Measurements from ENCODE around the gene RNF40.
"Not testable (repeated sequence)": the region's sequence is repeated elsewhere in the genome, so short reads cannot be mapped to it uniquely, and the experiment has no call there.

Gene RNF40

DNA sequence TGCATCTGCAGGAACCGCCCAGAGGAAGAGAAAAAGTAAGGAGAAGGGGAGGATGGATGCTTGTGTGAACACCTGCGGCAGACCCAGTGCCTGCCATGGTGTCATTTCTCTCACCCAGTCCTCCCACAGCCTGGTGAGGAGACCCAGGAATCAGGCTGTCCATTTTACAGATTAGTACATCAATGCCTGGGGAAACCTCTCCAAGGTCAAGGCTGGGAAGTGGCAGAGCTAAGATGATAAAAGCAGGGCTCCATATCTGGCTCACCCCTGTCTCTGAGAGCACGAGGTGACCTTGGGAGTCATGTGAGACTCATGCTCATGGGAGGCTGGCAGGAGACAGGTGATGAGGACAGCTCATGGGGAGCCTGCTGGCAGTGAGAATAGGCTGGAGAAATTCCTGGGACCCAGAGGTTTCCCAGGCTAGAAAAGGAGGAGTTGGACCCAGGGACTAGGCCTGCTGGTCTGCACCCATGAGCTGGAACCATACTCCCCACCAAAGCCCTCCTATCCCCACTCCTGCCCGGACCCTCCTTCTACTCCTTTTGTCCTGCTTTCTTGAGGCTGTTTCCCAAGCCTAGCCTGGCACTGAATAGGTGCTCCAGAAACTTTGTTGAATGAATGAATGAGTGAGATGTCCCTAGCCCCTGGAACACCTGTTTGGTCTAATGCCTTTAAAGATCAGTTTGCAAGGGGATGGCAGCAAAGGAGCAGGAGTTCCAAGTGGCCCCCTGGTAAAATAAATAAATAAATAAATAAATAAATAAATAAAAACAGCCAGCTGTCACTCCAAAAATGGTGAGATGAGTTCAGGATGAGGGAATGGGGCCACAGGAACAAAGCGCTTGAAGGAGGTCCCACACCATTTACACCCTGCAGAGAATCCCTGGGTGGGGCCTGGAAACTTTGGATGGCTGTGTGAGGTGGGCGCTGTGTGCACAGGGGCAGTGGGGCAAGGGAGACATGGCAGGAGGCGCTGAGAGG, 23.3 kb downstream of the RNF40 start:
- DNase-seq, result no peak

GRCh38 chr16:30786115-30786935, 24.2 kb downstream of the RNF40 start:
- no peak for DNase-seq

GRCh38 chr16:30786936-30787612, 25.0 kb downstream of the RNF40 start, which contains the start of gene ZNF629:
ZNF629 (minus strand) TSS chr16:30787205; CDS start chr16:30784482, 2,723 bp downstream.
- no peak for DNase-seq

- DNase-seq, result no peak
Observed at GRCh38 chr16:30787613-30788378, 25.7 kb downstream of the RNF40 start.

GRCh38 chr16:30793508-30794069, 31.5 kb downstream of the RNF40 start:
- DNase-seq, result no peak

GRCh38 chr16:30794634-30795033, 32.5 kb downstream of the RNF40 start:
- no peak for DNase-seq

DNA sequence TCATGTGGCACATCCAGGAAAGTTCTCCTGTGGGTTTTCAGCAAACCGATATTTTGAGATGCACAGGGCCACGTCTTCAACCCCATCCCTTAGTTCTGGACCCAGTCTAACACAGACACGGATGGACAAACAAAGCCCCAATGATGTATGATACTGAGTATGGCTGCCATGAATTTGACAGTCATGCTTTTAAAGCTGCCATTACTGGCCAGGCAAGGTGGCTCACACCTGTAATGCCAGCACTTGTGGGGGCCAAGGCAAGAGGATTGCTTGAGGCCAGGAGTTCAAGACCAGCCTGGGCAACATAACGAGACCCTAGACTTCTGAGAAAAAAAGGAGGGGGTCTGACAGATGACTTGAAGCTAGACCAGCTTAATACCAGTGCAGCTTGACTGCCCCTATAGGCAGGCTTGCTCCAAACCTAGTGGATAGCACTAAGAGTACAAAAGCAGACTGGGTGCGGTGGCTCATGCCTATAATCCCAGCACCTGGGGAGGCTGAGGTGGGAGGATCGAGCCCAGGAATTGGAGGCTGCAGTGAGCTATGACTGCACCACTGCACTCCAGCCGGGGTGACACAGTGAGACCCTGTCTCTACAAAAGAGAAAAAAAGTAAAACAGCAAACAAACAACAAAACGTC, 35.7 kb downstream of the RNF40 start:
- no peak for DNase-seq

- DNase-seq, result no peak
Observed at GRCh38 chr16:30802936-30803335, 40.8 kb downstream of the RNF40 start.

- DNase-seq, result no peak
Observed at GRCh38 chr16:30805056-30805369, 42.9 kb downstream of the RNF40 start.

- DNase-seq, result peak; percentile 83
Observed at GRCh38 chr16:30805370-30806169, 43.4 kb downstream of the RNF40 start.

DNA sequence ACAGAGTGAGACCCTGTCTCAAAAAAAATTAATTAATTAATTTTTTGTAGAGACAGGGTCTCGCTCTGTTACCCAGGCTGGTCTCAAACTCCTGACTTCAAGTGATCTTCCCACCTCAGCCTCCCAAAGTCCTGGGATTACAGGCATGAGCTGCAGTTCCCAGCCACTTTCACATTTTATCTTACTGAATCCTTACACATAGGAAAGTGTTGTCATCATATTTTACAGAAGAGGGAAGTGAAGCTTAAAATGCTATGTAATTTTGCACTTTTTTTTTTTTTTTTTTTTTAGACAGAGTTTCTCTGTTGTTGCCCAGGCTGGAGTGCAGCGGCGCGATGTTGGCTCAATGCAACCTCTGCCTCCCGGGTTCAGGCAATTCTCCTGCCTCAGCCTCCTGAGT, 46.0 kb downstream of the RNF40 start:
- DNase-seq, result no peak

DNA sequence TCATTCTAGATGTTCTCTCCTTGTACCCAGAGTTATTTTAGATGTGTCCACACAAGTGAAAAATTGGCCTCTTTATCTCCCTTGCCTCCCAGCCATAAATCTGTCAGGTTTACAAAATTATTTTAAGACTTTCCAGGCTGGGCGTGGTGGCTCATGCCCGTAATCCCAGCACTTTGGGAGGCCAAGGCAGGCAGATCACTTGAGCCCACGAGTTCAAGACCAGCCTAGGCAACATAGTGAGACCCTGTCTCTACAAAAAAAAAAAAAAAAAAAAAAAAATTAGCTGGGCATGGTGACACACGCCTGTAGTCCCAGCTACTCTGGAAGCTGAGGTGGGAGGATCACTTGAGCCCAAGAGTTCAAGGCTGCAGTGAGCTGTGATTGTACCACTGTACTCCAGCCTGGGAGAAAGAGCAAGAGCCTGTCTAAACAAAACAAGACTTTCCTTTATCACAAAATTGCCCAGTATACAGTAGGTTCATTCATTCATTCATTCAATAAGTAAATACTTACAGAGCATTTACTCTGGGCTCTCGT, 46.8 kb downstream of the RNF40 start:
- DNase-seq, result not testable (repeated sequence)

- not testable (repeated sequence) for DNase-seq
Observed at GRCh38 chr16:30809675-30810074, 47.6 kb downstream of the RNF40 start.

DNA sequence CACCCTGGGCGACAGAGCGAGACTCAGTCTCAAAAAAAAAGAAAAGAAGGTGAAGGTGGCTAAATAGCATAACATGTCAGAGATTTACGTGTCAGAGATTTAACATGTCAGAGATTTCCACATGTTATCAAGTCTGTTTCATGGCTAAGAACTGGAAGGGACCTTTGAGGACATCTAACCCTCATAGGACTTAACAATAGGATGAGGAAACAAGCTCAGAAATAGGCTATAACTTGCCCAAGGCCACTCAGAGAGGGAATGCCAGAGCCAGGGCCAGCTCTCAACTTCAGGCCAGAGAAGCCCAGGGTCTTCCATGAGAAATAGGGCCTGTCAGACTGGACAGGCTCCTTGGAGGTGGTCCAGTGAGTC, 51.7 kb downstream of the RNF40 start:
- DNase-seq, result no peak

DNA sequence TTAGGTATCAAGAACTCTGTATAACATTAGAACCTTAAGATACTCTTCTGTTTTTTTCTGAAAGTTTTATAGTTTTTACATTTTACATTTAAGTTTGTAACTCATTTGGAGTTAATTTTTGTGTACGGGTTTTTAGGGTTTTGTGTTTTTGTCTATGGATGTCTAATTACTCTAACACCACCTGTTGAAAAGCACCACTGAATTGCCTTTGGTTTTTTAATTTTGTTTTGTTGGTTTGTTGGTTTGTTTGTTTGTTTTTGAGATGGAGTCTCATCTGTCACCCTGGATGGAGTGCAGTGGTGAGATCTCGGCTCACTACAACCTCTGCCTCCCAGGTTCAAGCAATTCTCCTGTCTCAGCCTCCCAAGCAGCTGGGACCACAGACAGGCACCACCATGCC, 54.6 kb downstream of the RNF40 start:
- DNase-seq, result no peak

DNA sequence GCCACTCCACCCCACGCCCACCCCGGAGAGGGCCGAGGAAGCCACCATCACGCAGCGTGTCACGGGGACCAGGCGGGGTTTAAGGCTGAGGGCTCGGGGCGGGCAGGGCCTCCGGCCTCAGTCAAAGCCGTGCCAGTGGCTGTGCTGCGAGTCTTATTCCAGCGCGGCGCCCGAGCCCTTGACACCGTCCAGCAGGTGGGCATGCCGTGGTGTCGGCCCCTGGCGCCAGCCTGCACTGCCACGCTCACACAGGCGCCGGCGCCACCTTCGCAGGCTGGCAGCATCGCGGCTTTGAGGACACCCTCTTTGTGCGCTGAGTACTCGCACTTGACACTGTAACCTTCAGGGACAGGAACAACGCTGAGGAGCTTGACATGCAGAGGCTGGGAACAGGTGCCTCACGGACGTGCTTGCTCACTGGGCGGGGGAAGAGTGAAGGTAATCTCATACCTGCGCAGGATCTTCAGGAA, 58.9 kb downstream of the RNF40 start:
- DNase-seq, result no peak

DNA sequence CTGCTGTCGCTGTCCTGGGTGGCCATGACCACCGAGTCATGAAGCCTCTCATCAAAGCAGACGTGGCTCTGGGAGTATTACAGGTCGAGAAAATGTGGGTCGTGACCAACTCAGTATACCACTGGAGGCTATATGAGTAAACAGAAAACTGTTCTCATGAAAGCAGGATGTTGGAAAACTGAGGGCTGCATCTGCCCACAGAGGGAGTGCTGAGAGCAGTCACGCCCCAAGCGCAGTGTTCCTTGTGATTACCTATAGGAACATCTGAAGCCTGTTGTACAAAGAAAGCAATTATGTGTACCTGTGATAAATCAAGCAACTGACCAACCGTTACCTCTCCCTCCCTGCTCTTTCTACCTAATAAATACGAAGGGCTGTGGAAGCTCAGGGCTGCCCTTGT, 59.3 kb downstream of the RNF40 start:
- DNase-seq, result not testable (repeated sequence)

DNA sequence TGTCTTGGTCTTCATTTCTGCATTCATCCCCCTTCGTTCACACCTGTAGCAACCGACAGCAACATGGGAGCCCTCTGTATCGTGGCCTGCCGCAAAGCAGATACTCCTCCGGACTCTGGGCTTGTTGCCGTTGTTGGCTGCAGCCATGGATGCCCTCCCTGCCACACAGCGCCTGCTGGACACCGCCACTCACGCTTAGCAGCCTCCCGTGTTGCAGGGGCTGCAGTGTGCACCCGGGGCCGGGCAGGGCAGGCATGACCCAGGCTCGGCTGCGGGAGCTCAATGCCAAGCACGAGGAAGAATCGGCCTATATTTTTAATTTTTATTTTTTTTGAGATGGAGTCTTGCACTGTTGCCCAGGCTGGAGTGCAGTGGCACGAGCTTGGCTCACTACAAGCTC, 59.8 kb downstream of the RNF40 start:
- DNase-seq, result no peak
